Measurements from ENCODE around the gene ADORA3.

Gene ADORA3

DNA sequence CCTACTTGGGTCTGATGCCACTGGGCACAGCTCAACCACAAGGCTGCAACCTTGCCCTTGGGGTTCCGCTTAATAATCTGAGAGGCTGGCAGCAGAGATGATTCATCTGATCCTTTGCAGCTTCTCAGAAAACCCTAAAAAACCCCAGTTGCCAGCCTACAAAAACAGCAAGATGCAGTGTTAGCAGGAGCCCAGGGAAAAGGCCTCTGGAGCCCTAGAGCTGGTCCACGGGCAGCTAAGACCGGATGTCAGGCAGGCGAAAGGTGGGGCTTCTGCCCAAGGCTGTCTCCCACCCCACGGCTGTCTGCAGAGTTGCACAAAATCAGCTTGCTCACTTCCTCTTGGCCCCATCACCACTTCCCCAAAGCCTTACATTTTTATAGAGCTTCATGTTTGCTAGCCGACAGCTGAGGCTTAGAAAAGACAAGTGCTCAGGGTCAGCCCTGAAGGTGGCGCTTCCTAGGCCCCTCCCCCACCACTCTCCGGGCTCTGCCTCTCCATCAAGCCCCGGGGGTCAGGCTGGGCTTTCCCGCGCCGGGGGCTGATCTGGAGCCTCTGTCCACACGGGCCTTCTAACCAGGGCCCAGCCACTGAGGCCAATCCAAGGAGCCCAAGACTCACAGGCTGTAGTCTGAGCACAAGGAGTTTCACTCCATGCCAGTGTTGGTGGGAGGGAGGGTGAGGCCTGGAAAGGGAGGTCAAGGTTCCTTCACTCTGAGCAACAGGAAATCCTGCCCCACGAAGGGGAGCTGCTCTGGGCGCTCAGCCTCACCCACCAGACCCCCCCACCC, 4.2 kb upstream of the ADORA3 start:
- peak; percentile 61 for DNase-seq

DNA sequence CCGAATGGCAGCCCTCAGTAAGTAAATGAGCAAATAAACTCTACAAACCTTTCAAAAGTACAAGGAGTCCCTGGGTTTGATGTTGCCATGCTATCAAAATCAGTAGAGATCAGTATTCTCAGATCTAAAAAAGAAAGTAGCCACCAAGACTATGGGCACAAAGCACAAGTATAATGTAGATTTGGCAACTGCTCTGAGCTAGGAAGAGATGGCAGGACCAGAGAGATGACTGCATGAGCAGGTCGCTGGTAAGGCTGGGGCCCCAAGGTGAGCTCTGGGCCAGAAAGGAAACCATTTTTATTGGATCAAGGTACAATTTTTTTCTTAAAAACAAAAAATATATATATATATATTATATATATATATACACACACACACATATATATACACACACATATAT, 3.1 kb upstream of the ADORA3 start:
- no peak for DNase-seq

DNA sequence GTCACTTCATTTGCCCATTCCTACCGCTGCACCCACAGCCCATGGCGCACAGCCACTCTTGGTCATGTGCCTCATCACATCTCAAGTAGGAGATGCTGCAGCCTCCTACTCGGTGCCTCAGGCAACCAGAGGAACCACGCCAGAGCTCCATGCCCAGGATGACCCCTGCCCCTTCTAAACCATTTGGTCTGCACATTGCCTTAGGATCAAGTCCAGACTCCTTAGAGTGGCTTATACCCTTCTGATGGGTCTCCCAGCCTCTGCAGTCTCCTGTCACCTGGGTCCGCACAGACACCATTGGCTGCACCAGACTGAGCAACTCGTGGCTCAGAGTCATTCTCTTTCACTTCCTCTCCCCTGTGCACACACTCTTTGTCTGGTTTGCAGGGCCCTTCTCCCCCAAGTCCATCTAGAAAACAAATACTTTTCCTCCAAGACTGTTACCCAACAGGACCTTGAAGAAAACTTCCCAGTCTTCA, 2.2 kb upstream of the ADORA3 start:
- no peak for DNase-seq

DNA sequence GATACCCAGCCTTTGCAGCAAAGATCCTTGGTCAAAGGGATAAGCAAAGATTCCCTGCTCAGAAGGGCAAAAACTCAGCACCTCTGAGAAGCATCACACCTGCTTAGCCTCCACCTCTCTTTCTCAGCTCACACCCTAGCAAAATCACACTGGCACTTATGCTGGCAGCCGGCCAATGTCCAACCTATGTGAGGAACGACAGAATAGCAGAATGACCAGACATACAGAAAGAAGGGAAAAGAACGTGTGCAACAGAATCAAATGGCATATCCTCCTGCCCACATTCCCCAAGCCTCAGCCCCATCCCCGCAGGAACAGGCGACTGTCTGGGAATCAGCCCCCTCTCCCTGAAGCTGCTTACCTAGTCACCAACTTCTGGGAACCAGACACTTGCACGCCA, 664 bp upstream of the ADORA3 start:
- no peak for DNase-seq

DNA sequence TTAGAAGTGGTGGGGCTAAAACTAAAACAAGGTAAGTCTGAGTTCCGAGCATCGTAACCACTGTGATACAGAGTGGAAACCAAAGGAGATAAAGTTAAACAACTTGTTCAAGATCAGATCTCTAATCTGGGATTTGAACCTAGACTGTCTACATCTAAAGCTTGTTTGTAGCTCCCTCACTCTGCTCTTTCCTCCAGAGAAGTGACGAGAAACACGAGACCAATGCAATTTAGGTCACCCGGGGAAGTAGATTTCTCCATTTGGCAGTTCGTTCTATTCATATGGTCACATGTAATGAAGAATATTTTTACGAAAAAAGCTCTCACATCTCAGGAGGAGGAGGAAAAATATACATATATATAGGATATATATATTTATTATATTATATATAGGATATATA, 1.8 kb downstream of the ADORA3 start:
- DNase-seq, result no peak

DNA sequence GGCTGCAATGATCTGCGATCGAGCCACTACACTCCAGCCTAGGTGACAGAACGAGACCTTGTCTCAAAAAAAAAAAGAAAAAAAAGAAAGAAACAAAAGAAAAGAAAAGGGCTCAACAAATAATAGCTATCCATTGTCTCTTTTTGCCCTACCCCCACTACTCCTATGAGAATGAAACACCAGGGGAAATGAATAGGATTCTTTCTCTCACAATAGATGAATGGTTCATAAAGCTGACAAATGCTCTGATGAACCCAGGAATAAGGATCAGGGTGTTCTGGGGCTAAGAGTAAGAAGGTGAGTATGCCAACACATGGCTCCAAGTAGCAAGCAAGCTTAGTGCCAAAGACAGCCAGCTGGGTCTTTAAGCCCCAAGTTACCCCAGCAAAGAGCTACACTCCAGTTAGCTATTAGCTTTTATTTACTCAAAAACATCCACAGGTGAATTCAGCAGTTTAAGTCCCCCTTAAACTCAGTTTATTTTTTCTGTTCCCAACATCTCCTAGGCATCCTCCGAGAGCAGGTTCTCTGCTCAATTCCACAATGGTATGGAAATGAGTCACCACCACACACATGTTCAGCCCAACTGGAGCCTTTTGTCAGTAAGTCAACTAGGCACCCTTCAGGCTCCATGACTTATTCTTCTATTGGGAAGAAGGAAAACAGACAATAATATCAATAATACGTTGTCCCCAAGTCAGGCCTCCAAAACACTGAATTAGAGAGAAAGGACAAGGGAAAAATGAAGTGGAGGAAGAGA, 4.2 kb downstream of the ADORA3 start:
- no peak for DNase-seq

DNA sequence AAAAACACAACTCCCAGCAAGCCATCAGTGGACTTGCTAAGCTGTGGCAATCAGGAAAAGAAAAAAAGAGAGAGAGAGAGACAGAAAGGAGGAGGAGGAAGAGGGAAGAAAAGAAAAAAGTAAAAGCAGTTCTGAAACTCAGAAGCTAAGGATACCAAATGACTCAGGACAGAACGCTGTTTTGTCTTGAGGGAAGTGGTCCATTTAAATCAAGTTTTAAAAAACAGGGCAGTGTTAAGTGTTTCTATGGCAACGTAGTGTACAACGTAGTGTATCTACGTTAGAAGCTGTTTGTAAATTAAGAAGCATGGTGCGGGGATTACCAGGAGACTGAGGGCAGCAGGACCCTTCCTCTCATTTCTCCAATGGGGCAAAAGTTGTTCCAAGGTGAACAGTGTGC, 5.8 kb downstream of the ADORA3 start:
- no peak for DNase-seq

DNA sequence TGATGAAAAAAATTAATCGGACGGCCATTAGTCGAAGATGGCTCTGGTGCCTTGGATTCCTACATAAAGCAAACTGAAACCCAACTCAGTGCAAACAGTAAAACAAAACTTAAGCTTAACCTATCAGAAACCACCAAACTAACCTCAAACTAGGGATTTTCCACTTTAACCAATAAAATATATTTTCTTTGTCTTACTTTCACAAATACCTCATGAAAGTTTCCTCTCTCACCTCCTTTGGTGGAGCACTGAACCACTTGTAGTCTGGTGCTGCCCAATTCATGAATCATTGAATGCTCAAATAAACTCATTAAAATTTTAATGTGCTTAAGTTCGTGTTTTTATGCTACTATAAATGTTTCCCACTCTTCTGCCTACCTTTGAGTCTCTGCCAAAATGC, 7.0 kb downstream of the ADORA3 start:
- DNase-seq, result no peak

DNA sequence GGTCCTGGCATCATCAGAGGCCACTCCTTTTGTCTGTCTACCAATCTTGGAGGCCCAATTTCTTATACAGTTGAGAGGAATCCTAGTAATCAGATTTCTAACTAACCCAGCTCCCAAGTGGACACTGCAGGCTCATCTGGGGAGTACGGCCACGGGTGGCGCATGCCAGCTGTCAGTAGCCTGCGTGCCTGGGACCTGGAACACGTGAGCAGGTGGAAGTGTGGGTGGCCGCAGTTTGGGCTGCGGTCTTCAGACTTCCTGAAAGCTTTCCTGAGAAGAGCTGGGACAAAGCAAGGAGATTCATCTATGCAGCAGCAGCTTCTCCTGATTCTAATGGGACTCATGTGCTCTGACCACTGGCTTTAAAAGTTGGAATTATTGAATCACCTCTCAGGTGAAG, 12.4 kb downstream of the ADORA3 start:
- DNase-seq, result no peak

DNA sequence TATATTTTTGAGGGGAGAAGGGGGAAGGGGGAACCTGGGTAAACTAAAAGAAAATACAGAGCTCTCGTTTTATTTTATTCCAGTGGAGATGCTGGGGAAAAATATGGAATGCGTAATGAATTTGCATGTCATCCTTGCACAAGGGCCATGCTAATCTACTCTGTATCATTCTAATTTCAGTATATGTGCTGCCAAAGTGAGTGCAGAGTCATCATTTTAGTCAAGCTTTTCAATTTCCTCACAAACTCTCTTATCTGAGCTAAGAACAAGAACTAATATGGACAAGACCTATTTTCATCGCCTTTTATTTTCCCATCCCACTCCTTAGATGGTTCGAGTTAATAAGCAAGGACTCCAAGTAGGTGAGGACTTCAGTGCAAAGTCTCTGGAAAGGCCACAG, 13.2 kb downstream of the ADORA3 start:
- no peak for DNase-seq

DNA sequence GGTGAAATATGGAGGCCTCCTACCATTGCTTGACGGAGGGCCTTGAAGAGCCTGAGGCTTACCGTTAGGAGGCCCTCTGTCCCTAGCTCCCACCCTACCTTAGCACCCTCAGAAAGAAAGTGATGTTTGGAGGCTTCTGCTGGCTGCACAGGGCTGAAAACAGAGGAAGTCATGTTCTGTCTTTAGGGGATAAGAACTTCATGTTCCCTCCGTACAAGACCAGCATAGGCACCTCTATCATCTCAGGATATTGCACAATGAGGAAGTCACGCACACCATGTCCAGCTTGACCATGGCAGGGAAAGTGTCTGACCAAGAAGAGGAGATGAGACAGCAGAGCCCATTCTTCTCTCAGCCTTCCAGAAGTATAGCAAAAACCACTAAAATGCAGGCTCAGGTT, 13.8 kb downstream of the ADORA3 start:
- DNase-seq, result no peak

DNA sequence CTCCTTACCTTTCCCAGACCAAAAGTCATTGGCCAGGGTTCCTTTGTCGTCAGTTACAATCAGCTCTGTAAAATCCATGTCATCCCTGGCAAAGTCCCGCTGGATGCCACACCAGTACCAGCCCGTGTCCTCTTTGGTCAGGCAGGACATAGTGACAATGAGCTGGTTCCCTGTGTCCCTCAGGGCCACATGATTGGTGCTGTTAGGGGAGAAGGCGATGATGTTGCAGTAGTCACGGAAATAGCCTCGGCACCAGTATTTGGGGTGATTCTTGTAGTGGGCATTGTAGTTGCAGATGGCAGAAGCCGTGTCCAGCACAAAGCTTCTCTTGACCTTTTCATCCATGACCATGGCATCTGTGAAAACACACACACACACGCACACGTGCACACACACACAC, 14.8 kb downstream of the ADORA3 start:
- DNase-seq, result no peak

DNA sequence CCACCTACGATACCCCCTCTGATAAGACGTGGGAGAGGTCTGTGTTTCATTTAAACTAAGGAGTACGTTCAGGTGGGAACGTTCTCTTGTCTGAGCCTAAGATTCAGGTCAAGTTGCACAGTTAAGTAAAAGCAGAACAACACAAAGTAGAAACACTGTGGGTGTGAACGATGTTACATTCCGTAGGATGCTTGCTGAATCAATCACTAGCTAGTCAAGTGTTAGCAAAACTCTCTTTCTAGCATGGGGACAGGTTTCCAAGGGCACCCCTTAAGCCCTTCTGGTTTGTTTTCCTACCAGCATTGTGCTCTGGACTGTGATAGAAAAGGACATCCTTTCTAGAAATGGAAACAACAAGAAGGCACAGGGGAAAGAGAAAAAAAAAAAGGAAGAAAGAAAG, 16.3 kb downstream of the ADORA3 start:
- DNase-seq, result no peak

DNA sequence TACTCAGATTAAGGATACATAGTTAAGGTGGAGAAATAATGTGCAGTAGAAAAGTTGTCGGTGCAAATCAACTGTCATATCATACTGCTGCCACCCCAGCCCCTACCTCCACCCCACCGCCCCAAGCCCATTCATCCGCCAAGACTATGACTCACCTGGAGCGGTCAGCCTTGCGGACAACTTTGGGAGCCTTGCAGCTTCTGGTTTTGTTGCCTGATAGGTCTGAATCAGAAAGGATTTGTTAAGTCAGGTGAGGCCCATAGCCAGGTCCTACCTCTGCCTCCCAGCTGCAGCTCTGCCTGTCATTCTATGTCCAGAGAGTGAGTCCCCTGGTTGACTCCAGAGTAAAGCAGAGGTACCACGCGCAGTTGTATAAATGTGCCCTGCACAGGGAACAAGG, 17.0 kb downstream of the ADORA3 start:
- no peak for DNase-seq

DNA sequence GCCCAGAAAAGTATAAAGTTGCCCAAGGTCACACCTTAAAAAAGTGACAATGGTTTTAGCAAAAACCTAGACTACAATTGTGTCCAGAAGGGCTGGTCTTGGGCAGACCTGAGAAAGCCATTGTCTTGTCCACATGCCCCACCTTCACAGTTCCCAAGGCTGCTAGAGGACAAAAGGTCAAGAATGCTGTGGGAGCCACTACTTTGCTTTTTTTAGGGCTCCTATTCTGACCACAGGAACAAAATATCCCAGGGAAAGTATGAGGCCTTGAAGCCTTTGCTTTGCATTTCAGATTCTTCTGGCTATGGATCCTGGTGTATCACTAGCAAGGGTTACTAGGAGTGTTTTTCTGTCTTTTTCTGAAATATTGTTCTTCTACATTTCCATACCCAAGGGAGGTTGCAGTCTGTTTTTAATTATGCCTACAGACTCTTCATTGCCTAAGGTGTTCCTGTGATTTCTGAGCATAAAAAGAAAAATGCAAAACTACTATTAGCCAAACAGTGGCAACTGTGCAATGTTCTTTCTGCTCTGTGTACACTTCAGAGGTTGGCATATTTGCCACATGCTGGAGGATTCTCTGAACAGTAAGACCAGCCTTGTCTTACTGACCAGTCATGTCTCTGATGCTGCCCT, 18.9 kb downstream of the ADORA3 start:
- DNase-seq, result no peak

DNA sequence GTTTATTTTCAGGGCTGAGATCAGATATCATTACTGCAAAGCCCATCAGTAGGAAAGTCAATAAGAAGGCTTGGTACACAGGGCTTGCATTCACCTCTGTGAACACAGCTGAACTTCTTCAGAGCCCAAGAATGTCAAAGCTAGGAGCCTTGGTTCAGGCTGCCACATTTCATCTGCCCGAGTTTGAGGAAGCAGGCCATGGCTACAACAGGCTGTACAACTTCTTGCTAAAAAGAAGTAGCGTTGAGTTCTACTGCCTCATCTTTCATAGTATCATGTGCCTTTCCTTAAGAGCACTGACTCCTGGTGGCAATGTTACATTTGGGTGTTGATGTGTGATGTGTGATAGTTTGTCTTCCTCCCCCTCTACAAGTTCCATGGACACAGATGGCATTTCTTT, 19.6 kb downstream of the ADORA3 start:
- DNase-seq, result no peak

DNA sequence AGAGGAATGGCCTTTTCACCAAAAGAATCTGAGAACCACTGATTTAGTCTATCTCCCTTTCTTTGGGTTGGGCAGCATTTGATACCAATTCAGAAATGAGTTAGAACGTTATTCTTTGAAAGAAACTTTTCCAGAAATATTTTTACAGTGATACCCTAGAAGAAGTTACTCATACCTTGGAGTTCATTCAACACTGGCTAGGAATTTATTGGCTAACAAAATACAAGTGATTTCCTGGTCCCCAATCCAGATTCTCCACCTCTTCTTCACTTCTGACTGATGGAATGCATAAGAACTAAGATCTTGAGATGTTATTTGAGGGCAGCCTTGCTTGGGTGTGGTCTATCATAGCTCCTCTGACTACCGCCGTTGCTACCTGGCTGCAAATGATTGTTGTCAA, 20.3 kb downstream of the ADORA3 start:
- DNase-seq, result no peak

DNA sequence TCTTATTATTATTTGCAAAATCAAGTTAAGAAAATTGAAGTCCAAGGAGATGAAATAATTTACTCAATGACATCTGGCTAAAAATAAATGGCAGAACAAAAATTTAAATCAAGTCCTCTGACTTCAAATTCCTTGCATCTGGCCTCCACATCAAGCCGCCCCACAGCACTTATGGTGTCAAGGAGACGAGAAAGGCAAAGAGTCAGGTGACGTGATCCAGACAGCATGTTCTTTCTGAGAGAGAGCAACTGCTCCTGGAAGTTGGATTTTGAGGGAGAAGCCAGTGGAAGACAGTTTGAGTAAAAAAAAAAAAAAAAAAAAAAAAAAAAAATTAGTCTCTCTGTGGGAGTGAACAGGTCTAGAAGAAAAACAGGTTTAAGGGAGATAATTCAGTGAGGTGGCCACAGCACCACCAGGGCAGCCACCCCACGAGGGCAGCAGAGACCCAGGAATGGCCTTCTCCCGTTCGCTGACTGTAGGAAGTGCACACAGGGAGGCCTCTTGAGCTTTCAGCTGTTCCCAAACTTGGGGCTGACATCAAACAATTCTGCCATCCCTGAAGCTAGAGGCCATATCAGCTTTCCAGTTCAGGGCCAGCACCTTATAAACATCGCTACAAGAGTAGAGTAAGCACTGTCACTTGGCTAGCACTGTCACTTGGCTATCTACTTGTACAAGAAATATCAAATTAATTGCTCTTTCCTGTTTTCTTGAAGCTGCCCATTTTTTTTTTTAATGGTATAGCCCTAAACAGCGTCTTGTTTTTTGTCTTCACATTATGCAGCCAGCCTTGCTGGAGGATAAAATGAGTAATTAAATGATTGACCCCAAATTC, 21.8 kb downstream of the ADORA3 start:
- DNase-seq, result peak; percentile 44

DNA sequence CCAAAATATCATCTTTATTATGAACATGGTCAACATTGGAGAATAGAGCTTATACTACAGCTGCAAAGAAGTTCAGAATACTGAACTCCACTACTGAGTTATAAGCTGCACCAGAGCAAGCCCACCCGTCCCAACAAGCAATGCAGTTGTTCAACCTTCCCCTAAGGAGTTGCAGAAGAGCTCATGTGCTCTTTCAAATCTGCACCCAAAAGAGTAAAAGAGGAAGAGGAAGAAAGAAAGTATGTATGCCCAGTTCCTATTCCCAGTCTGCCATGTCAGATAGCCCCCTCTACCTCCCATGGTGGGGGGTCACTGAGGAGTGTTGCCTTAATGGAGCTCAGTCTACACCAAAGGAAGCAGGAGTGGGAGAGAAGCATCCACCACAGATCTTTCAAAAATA, 22.8 kb downstream of the ADORA3 start:
- DNase-seq, result no peak

DNA sequence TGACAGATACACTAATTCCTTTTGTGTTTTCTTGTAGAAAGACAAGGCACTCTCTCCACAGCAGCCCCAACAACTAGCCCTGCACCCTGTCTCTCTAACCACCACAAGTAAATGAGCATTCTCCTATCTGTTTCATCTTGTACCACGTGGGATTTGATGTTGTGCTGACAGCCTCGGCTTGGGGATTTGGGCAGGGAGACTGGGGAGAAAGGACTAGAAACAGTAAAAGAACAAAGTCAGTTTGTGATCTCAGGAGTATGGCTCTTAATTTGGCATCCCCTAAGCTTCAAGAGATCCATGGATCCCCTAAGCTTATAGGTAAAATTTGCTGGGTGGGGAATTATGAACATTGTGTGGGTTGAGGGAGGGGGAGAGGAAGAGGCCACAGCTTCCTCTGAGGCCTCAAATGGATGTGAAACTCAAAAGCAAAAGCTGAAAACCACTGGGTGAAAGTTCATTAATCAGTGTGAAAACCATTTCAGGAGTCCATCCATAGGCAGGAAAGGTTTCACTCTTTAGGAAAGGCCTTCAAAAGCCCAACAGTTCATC, 26.6 kb downstream of the ADORA3 start:
- DNase-seq, result no peak

DNA sequence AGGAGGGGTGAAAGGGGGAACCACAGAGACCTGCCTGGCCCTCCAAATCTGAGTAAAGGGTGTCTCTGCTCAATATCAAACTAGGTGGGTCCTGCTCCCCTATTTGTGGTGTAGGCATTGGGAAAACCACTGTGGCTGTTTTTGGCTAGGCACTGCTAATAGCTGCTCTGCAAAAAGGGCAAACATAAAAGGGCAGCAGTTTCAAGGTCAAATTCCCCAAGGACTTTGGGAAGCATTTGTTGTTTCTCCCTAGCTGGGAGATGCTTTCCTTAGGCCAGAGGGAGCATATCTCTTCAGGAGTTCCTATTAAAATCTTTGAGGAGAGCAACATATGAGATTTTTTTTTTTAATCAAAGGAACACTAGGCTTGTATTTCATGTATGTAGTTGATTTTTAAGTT, 27.2 kb downstream of the ADORA3 start:
- no peak for DNase-seq

DNA sequence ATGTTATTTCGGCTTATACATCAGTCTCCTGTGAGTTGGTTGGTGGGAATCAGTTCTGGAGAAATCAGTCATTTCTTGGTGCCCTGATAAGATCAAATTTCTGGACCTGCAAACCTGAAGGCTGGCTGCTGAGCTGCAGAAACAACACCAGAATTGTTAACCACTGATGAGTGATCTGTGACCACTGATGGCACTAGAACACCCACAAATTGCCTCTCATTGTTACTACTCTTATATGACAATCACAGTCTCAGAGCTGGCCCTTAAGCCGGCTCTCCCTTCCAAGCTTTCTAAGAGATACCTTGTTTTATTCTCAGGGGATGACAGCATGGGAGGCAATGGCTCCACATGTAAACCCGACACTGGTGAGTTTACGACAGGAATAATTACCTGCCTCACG, 27.7 kb downstream of the ADORA3 start:
- DNase-seq, result no peak

DNA sequence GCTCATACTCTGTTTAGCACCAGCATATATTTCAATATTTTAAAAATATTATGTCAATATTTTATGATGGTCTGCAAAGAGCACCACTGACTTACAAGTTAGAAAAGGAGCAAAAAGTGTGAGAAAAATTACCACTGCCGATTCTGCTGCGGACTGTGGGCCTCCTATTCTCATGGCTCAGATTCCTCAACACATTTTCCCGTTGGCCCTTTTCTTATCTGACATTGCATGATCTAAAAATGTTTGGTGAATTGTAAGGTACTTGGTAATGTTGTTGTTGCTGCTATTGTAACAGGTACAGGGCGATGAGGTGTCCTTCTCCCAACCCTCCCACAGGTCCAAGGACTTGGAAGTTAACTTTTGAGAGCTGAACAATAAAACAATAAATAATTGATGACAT, 28.9 kb downstream of the ADORA3 start:
- no peak for DNase-seq
